ENCODE results near the gene CTNNBIP1.

DNA sequence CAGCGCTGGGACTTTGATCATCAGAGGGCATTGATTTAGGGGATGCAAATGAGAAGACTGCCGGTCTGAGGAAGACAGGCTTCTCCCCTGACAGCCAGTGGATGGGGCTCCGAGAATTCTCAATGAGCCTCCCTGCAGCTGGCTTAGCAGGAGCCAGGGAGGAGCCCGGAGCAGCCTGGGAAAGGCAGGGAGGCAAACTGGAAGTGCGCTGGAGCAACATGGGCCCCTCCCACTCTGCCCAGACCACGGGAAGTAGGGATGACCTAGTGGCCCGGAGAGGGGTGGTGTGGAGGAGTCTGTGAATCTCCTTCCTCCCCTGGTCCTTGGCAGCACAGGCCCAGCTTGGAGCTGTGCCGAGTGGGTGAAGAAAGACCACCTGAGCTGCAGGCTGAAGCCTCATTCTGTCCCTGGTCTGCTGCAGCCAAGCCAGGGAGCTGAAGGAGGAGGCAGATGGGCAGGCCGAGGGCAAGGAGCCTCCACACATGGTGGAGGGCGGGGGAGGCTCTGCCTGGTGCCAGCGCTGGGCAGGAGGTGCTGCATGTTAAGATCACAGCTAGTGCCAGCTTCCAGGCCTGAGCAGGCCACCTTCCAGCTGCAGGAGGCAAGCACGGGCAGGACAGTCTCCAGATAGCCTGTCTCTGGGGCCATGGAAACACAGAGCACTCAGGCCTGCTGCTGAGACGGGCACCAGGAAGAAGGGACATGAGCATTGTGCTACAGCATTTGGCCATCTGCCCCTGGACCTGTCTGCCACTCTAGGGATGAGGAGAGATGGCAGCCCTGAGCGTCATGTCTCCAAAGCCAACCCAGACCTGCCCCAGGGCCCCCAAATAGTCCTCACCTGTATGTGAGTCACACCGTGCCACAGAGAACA, 74.1 kb downstream of the CTNNBIP1 start:
- TF ChIP-seq POLR2AphosphoS5 (IDR thresholded peaks at IDR 0.05; ENCODE audit: low read depth, low read length) (no peak), SIN3A (IDR thresholded peaks at IDR 0.05; ENCODE audit: borderline replicate concordance, insufficient read depth, low read length) (no peak)
